LNCaP clone FGC (cell line): ENCODE measurements around the gene ING4.

Experiments used
- DNase-seq: peaks from one replicate; pipeline ENCODE4 v3.0.0-alpha.2; 2011; ENCODE audit warnings: low read depth
- H3K4me3 ChIP-seq: 2 replicates; pipeline ENCODE4 v1.5.1; 2011; ENCODE audit warnings: mild to moderate bottlenecking, low read depth, low read length, control low read depth
- CTCF ChIP-seq: IDR thresholded peaks from 2 replicates; pipeline ENCODE4 v1.5.1; 2012; ENCODE audit warnings: mild to moderate bottlenecking; ENCODE audit not compliant: control insufficient read depth, insufficient read depth; ENCODE audit errors: extremely low read depth

Gene ING4

DNA sequence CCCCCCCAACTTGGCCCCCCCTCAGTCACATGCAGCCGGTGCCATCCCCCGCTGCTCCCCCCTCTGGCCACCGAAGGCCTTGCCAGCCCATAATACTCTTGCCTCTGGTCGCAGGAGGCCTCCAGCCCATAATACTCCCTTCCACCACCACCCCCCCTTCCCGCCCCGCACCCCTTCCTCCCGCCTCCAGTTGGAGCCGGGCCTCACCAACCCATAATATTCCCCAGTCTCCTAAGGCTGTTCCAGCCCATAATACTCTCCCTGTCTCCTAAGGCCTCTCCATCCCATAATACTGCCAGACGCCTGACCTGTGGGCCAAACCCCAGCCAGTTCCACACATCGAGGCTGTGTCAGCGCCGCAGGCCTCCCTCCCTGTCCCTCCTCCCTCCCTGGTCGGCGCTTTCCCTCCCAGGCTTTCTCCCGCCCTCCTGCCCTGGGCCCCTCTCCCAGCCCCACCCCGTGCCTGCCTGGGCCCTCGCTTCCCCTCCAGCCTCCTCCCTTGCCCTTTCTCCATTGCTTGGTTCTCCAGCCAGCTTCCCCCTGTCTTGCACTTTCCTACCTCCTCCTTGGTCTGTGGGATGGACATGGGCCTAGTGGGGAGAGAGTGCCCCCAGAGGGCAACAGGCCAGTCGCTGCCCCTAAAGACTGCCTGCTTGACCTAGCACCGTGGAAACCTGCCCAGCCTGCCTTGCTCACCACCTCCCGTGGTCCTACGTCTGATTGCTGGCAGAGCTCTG, 49.0 kb downstream of the ING4 start:
- DNase-seq: peak; percentile 93
- no peak overlapping the region for H3K4me3 ChIP-seq
- TF ChIP-seq CTCF: peak; percentile 12; the same call in 1 of the 2 replicates

DNA sequence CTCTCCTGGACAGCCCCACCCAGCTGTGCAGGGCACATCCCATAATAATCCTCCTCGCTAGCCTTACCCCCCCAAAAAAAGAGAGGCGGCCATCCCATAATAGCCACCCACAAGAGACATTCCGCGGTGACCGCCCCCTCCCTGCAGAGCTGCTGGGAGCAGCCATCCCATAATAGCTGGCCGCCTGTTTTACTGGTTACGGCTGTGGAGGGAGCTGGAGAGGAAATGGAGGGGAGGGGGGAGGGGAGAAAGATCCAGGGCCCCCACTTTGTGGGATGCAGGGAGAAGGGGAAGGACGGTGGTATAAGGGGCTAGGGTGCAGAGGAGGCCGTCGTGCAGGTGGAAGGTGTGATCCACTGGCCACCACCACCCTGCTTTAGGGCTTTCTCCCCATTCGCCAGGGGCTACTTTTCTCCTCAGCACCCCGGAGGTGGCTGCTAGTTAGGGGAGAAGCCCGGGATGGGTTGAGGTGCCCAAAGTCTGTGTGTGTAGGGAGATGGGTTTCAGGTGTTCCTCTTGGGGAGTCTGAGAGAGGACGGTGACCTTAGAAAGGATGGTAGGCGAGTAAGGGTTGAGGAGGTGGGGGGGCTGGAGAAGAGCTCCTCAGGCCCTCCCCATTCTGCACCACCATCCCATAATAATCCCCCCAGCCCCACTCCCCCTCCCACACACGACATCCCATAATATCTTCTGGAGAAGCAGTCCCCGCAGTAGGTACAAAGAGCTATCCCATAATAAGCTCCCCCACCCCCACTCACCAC, 49.7 kb downstream of the ING4 start:
- no peak for TF ChIP-seq CTCF
- peak; percentile 58 for DNase-seq
- H3K4me3 ChIP-seq: peak overlapping the region; percentile 24; the same call in 1 of the 2 replicates

- DNase-seq: no peak
- no peak for TF ChIP-seq CTCF
- H3K4me3 ChIP-seq: no peak overlapping the region
These were observed 50.3 kb downstream of the ING4 start for GRCh38 chr12:6612652-6613014.

- DNase-seq: no peak
- TF ChIP-seq CTCF: no peak
- no peak overlapping the region for H3K4me3 ChIP-seq
These were observed 50.7 kb downstream of the ING4 start for GRCh38 chr12:6612247-6612646.

GRCh38 chr12:6608592-6609281, 54.2 kb downstream of the ING4 start:
- no peak for TF ChIP-seq CTCF
- no peak overlapping the region for H3K4me3 ChIP-seq
- no peak for DNase-seq

DNA sequence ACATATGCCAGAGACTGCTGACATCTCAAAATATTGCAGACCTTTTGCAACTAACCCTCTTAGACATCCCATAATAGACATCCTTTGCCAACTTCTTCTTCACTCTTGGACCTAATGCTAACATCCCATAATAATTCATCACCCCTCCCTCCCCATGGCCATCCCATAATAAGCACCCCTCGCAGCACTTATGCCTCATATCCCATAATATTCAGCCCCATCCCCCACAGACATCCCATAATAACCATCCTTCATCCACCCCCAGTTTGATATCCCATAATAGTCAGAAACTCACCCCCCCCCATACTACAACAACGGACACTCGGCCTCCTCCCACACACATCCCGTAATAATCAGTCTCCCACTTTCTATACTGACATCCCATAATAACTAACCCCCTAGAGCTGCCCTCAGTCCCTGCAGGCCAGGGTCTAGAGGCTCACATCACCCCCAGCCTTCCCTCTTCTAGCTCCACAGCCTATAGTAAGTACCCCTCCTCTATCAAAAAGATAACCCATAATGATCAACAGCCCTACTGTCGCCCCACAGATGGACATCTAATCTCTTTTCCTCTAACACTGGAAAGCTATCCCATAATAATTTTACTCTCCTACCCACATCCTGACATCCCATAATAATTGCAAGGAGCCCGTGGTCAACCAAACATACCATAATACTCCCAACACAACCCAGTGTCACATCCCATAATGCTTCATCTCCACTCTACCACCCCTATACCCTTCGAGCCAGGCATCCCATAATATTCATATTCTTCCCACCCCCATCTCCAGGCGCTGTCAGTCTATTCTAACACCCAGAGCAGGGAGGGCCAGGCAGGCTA, 54.9 kb downstream of the ING4 start:
- H3K4me3 ChIP-seq: peak overlapping the region; percentile 19; the same call in 1 of the 2 replicates
- no peak for TF ChIP-seq CTCF
- peak; percentile 50 for DNase-seq
